Activated T-helper 1 cell treated with Interleukin-2 at 50 U/mL for 16 hours (primary cell): ENCODE measurements around the gene KCNQ5.

Source experiments
- DNase-seq: peaks from one replicate; pipeline ENCODE4 v3.0.0-alpha.2; 2020; ENCODE audit warnings: low read depth

The KCNQ5 gene

DNA sequence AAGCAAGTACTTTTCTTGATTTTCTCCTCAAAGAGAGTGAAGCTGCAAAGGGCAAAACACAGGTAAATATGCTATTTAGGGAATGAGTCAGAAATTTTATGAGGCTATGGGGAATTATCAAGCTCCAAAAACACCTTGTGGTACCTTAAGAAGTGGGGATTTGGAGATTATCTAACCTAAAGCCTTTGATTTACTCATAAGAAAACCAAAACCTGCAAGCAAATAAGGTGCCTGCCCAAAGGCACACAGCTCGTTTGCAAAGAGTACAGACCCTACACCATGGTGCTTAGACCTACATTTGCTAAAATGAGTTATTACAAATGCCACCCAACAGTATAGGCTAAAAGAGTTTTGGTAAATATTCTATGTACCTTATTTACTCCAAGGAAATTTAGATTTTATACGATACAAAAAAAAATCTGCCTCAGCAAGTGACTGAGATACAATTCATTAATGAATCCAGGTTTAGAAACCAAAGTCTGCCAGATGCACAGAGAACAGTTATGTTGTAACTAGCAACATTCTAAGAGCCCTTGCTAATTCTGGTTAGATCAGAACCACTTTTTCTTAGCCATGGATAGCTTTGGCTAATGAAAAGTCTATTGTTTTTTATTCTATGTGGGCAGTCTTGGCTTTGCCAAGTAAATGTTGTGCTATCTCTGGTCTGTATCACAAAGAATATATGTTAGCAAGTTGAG is 501.9 kb downstream of the KCNQ5 start:
- no peak for DNase-seq

DNA sequence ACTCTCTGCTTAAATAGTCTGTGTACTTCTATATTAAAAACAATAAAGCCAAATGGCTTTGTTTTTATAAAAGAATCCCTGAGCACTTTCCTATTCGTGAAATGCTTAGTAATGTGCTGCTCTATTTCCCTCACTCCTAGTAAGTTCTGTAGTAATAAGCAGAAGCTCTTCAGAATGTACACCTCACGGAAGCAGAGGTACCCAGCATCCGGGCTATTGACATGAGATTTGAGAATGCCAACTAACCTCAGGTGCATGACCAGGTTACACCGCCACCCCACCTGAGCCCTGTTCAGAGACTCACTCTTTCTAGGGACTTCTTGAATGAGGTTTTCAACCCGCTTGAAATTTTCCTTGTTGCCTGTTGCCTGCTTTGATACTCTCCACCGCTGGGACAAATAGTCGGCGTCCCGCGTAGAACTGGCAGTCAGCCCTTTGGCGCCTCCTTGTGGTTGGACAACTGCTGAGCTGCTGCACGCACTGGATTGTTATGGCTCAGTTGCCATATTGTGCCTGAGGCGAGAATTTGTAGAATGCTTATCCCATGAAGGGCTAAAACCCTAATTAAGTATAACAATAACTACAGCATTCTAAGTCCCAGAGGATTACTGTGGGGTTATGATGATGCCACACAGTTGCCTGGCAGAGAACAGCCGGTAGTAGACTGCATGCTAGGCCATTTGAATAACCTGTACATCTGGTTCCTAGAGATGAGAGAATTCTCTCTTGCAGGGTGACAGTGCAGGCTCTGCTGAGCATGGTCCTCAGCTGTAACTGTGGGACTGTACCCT is 508.0 kb downstream of the KCNQ5 start:
- DNase-seq: peak; percentile 54

DNA sequence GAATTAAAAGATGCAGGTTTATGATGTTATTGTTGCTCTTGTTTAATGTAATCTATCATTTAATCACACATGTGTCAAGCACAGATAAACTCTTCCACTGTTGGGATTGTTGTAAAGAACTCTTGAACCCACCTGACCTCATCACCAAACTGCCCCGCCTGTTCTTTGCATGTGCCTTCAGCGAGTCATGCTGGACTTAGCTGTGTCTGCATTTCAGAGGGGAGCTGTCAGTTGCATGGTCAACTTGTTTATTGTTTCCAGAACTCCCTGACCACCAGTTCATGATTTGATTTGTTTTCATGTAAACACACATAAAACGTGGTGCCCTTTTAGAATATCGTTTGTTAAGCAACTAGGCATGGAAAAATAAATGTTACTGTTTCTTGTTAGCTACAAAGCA is 509.8 kb downstream of the KCNQ5 start:
- no peak for DNase-seq

DNA sequence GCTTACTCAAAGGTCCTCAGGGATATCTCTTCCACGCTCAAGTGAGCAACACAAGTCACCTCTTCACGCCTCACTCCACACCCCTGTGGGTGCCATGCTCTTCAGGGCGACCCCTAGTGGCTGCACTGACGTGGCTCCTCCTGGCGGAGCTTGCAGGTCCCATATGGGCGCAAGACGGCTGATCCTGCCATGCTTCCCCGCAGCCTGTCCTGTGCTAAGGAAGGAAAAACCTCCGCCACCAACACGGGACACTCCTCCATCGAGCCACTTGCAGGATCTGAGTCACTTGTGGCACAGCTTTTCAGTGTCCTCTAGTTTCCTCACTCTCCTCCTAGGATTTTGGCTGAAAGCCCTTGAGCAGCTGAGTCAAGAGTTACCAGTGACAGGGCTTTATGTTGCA is 512.7 kb downstream of the KCNQ5 start:
- no peak for DNase-seq

DNA sequence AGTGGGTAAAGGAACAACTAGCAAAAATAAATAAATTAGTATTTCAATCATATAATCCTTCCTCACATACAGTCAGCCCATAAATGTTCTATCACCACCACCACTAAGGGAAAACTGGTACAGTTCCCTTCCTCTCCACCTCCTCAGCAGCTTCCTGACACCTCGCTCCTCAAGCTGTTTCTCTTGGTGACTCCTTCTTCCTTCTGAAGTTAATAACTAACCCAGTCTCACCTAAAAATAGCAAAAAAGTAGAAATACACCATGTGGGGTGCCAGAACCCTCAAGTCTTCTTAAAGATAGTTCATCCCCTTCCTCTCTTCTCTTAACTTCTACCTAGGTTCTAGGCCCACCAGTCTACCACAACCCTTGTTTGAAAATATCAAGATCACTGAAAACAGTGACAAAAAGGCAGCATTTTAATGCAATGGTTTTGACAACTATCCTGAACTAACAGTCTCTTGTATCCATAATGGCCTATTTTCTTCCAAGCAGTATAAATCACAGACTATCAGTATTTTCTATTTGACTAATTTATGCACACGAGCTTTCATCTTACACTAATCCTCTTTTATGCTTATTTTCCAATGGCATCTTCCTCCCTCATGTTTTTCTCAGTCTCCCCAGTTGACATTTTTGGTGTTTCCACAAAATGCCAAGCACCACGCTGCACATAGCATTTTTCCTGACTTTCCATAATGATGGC is 518.0 kb downstream of the KCNQ5 start:
- DNase-seq: no peak

DNA sequence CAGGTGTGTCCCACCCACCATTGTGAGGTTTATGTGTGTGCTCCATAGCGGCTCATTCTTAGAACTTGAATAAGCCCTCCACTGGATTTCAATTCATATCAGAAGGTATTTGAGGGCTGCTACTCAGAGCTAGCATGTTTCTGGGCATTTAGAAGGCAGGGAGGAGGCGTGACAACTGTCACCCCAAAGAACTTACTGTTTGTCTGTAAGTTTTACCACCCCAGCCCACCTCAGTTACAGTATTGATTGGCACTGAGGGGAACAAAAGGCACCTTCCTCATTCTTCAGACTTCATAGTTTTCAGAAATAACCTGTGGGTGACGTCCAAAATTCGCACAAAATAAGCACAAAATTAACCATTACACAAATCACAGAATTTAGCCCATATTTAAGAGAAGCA is 521.7 kb downstream of the KCNQ5 start:
- DNase-seq: no peak

DNA sequence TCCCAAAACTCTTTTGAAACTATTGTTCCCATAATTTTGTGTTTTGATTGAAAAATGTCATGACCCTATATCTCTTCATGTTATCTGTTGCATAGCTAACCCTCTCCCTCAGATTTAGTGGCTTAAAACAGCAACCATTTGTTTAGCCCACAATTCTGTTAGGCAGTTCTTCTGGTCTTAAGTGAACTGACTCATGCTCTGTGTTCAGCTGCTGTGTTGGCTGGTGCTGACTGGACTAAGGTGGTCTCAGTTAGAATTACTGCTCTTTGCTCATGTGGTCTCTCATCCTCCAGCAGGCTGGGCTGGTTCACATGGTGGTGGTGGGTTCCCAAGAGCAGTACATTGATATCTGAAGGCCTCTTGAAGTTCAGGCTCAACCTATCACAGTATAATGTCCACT is 522.7 kb downstream of the KCNQ5 start:
- DNase-seq: no peak

DNA sequence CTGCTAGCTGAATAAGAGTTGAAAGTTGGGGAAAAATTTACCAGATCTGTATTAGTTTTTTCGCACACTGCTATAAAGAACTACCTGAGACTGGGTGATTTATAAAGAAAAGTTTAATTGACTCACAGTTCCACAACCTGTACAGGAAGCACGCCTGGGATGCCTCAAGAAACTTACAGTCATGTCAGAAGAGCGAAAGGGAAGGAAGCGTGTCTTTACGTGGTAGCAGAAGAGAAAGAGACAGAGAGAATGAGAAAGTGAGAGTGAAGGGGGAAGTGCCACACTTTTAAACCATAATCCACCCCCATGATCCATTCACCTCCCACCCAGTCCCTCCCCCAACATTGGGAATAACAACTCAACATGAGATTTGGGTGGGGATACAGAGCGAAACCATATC is 523.8 kb downstream of the KCNQ5 start:
- DNase-seq: no peak

DNA sequence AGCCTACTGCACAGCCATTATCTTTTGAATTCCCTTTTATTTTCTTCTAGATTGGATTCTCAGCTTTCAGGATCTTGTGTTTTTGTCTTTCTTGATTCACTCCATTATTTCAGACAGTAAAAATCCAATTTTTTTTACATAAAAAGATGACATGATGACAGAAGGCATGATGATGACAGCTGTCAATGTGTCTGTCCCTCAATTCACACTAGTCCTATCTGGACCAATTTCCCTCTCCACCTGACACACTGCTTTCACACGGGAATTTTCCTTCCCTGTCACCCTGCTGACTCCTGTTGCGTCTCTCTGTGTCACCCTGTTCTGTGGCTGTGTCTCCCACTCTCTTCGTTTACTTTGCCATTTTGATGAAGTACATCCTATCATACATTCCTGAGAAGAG is 529.9 kb downstream of the KCNQ5 start:
- DNase-seq: no peak

DNA sequence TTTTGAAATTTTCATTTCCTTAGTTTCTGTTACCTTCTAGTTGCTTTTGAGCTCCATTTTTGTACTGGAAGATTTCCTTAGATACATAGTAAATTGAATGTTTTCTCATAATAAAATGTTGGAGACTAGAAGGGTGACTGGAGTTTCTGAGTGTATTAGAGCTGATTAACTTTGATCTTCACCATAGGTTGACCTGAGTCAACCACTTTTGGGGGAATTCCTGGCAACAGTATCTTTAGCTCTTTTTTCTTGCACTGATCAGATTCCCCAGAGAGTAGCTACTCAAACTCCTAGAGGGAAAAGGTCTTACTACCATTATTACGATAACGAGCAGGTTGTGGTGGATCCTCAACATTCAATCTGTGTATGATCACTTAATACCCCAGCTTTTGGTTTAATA is 530.7 kb downstream of the KCNQ5 start:
- no peak for DNase-seq

DNA sequence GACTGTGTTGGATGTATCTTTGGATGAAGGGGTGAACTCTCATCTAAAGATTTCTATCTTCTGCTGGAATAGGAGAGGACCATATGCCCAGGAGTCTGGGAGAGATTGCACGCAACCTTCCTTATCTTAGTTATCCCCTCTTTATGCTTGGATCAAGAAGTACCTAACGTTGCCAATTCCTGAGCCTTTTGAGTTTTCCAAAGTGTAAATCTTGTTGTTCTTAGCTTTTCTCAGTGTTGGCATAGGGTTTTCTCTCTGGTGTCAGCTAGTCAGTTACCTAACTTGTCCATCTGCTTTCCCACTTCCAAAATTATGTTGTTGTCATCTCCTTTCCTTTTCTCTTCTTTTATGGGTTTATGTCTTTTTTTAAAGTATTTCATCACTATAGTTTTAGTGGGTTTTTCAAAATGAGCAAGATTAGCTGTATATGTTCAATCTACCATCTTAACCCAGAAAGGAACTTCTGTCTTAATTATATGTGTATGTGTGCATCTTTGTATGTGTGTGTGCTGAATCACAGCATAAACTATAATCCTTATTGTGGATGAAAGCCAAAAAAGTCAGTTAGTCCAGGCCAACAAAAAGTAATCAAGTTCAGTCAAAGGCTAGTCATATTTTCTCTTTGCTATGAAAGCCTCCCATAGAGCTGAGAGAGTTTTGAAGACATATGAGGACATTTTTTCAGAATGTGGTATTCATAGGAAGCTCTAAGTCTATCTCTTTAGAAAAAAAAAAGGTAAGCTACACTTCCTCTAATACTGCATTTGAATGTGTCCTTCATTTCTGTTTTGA is 531.3 kb downstream of the KCNQ5 start:
- DNase-seq: no peak

DNA sequence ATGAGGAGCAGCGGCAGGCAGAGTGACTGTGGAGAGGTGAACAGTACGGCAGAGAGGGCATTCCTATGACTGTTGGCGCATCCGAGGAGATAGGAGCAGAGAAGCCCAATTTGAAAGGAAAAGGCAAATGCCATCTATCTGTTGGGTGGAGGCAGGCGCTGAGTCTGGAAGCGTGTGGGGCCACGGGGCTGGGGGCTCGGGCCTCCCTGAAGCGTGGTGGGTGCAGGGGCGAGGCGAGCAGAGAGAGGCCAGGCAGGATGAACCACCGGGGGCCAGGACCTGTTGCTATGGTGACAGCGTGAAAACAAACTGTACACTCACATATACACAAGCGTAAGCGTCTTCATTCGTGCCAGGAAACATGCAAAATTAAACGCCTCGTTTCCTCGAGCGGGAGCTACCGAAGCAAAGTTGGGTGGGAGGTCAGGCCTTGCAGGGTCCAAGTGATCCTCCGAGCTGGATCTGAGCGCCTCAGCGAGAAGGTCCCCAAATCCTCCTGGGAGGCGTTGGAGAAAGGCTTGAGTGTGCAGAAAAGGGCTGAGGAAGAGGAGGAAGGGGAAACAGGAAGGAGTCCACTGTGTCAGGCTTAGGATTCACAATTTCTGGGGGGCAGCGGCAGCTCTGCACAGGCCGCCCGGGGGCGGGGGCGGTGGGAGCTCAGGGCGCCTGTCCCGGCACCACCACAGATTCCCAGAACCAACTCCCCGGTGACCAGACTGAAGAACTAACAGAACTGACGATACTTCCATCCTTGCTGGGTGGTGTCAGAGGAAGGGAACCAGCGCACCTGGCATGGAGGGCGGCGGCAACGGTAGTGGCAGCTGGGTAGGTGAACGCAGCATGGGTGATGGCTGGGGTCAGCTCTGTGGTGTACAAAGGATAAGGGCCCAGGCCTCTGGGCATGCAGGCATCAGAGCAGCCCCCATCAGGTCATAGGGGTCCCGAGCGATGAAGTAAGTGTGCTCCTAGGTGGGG is 535.2 kb downstream of the KCNQ5 start:
- no peak for DNase-seq

DNA sequence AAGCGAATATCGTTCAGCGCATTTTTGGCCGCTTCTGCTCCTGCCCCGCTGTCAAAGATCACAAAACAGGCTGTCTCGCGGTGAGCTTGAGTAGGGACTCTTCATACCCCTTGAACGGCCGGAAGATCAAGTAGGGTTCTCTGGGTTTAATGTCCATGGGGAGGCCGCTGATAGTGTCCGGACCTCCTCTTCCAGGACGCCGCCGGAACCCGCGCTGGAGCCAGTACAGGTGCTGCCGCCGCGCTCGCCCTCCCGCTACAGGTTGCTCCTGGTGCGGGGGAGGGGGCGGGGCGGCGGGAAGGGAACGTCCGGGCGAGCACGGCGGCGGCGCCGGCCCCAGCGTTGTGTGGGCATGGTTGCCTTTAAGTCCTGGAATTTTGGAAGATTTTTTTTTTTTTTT is 536.0 kb downstream of the KCNQ5 start:
- no peak for DNase-seq

DNA sequence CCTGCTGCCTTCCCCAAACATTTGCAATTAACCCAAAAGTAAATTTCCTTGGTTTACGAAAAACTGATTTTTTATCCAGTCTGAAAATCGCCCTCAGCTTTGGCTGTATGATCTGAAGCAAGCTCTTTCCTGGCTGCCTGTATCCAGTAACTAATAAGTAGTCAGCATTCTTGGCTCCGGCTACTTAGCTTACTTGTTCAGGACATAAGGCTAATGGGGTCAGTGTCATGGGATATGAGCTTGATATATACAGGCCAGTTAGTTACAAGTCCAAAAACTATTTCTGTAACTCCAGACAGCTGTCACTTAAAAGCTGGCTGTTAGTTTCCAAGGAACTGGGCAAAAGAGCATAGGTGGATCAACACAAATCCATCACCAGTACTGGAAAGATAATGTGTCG is 547.2 kb downstream of the KCNQ5 start:
- no peak for DNase-seq

DNA sequence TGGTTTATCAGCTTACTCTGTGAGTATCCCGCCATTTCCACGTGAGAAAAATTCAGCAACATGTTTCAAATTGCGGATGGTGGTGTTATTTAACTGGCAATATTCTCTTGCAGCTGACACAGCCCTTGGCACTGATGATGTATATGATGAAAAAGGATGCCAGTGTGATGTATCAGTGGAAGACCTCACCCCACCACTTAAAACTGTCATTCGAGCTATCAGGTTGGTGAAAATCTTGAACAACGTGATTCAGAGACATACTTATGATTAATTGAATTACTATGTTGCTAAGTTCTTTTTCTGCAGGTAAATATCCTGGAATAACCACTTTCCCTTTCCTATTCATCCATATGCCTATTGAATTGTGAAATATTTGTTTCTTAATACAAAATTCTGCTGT is 547.8 kb downstream of the KCNQ5 start:
- DNase-seq: no peak

DNA sequence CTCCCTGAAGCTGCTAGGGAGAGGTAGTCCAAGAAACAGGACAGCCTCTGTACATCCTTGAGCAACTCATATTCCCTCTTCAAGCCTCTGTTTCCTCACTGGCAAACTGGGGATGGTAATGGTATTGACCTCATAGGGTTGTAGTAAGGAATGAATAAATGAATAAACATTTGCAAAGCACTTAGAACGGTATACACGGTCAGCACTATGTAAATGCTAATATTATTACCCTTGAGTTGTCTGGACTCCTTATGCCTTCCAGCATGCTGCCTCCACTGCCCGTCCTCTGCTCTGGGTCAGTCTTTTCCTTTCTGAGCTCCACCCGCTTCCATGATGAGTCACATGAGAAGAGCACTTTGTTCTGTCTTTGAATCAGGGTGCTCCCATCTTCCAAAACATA is 552.8 kb downstream of the KCNQ5 start:
- no peak for DNase-seq

DNA sequence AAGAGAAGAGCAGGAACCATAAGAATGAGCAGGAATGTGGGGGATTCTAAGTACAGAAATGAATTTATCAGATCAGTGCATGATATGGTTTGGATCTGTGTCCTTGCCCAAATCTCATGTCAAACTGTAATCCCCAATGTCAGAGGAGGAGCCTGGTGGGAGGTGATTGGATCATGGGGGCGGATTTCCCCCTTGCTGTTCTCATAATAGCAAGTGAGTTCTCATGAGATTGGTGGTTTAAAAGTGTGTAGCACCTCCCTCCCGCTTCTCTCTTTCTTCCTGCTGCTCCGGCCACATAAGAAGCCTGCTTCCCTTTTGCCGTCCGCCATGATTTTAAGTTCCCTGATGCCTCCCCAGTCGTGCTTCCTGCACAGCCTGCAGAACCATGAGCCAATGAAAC is 554.2 kb downstream of the KCNQ5 start:
- DNase-seq: no peak

DNA sequence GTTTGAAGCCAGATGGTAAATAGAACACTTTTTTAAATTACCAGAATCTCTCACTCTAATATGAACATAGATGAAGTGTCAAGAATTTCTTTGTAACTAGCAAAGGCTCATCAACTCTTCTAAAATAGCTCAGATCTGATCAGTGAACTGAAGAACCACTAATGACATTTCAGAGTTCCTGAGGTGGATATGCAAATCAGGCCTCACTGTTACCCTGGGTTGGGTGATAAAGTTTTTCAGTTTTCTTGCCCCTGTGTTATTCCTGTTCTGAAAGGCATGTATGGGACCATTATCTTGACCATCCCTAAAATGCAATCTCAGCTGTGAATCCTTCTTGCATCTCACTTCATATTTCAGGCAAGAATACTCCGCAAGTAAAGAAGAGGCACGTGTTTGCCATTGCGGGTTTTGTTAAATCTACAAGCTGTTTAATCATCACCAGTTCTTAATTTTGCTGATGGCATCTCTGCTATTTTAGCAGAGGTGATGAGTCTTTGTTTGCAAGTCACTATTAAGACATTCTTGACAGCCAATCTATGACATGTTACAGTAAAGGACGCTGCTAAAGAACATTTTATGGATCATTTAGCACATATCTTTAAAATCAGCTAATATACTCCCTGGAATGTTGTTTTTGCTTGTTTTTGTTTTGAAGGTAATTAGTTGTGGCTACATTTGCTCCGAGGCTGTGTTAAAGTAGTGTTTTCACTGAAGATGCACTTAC is 555.5 kb downstream of the KCNQ5 start:
- DNase-seq: no peak

DNA sequence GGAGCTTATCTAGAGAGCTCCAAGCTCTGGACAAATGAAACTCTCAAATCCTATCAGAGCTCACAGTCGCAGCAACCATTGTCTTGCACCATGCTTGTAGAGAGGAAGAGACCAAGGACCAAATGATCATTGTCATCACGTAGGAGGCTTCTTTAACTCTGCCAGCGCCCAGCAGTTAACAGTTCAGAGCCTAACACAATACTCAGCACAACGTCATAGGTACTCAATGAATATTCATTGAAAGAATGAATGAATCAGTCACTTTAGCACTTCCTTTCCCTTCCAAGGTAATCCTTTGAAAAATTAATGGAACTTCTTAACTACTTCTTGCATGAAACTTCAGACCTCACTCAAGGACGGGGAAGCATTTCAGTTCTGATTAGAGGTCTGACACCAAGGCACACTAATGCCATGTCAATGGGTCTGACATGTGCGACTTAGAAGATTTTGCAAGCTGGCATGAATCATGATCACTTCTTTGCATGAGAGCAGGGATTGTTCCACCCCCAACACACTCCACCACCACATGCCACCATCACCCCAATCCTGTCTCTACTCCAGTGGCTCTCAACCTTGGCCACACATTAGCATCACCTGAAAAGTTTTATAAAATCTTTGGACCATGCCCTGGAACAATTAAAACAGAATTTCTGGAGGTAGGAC is 558.3 kb downstream of the KCNQ5 start:
- DNase-seq: no peak
